Measurements from ENCODE around the gene SMAD6.

Gene SMAD6

GRCh38 chr15:66702035-66702786 is at the start of gene SMAD6:
SMAD6 (plus strand) TSS chr15:66702236; CDS start chr15:66703259, 1,023 bp downstream.
- DNase-seq (ENCODE audit: low read depth in 1 of 2, low spot score in 1 of 2): peak; percentile 50 to 63

- no peak for DNase-seq (ENCODE audit: low read depth in 1 of 2, low spot score in 1 of 2)
Measured at GRCh38 chr15:66652806-66653205, 49.2 kb upstream of the SMAD6 start.

DNA sequence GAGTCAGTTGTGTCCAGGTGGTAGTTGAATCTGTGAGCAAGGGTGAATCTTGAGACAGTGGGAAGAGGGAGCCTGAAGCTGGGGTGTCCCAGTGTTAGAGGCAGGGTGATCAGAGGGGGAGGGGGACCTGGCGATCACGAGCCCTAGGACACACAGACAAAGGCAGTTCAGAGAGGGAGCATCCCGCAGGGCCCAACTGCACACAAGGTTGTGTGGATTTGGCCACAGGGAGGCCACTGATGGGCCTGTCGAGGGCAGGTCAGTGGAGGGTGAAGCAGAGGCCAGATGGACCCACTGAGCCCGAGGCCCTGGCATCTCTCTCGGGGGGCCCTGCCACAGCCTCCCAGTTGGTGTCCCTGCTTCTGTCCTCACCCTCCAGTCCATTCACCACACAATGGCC is 48.6 kb upstream of the SMAD6 start:
- no peak for DNase-seq (ENCODE audit: low read depth in 1 of 2, low spot score in 1 of 2)

GRCh38 chr15:66653852-66654251 is 48.2 kb upstream of the SMAD6 start:
- DNase-seq (ENCODE audit: low read depth in 1 of 2, low spot score in 1 of 2): no peak

DNA sequence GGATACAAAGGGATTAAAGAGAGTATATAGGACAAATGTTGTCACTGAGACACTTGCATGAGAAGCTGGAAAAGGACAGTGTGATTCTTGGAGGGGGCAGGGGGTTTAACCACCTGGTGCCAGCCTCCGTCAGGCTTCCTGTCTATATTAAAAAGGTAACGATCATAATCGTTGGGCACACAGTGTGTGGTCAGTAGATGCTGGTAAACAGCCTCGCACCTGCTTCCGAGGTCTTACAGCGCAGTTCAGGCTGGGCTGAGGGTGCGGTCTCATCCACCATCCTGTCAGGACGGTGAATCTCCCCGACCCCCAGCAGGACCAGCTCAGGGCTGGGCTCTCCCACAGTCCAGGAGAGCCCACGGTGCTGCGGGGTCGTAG is 47.7 kb upstream of the SMAD6 start:
- DNase-seq (ENCODE audit: low read depth in 1 of 2, low spot score in 1 of 2): no peak

GRCh38 chr15:66654739-66655375 is 47.2 kb upstream of the SMAD6 start:
- DNase-seq (ENCODE audit: low read depth in 1 of 2, low spot score in 1 of 2): no peak

GRCh38 chr15:66655511-66655910 is 46.5 kb upstream of the SMAD6 start:
- no peak for DNase-seq (ENCODE audit: low read depth in 1 of 2, low spot score in 1 of 2)

DNA sequence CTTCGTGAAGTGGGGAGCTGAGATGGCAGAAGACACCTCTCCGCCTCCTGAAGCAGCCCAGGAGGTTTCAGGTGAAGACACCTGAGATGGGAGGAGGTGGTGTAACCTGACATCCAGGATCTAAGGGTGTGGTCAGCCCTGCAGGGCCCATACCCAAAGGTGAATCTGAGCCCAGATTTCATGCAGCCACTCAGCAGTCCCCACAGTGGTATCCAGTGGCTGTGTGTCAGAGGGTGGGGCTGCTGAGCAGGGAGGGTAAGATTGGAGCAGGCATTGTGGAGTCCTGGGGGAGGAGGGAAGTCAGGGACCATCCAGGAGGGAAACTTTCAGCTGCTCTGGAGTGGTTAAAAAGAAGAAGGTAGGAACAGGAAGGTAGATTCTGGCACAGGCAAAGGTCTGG is 46.0 kb upstream of the SMAD6 start:
- DNase-seq (ENCODE audit: low read depth in 1 of 2, low spot score in 1 of 2): no peak

GRCh38 chr15:66657185-66658020 is 44.6 kb upstream of the SMAD6 start:
- DNase-seq (ENCODE audit: low read depth in 1 of 2, low spot score in 1 of 2): no peak

DNA sequence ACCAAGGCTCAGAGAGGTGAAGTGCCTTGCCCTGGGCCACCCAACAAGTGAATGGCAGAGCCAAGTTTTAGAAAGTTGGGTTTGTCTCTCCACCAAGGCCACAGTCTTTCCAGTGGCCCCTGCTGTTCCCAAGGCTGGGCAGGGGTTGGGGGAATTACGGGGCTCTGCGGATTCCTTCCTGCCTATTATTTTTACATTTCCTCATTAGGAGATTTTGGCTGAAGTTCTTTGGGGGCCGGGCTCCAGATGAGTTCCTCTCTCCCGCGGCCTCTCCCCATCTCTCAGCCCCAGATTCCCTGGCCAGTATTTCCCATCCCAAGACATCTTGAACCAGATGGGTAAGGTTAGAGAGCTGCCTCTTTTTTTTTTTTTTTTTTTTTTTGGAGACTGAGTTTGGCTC is 44.0 kb upstream of the SMAD6 start:
- no peak for DNase-seq (ENCODE audit: low read depth in 1 of 2, low spot score in 1 of 2)

- no peak for DNase-seq (ENCODE audit: low read depth in 1 of 2, low spot score in 1 of 2)
Measured at GRCh38 chr15:66658855-66659254, 43.2 kb upstream of the SMAD6 start.

- DNase-seq (ENCODE audit: low read depth in 1 of 2, low spot score in 1 of 2): no peak
Measured at GRCh38 chr15:66659384-66659783, 42.7 kb upstream of the SMAD6 start.

DNA sequence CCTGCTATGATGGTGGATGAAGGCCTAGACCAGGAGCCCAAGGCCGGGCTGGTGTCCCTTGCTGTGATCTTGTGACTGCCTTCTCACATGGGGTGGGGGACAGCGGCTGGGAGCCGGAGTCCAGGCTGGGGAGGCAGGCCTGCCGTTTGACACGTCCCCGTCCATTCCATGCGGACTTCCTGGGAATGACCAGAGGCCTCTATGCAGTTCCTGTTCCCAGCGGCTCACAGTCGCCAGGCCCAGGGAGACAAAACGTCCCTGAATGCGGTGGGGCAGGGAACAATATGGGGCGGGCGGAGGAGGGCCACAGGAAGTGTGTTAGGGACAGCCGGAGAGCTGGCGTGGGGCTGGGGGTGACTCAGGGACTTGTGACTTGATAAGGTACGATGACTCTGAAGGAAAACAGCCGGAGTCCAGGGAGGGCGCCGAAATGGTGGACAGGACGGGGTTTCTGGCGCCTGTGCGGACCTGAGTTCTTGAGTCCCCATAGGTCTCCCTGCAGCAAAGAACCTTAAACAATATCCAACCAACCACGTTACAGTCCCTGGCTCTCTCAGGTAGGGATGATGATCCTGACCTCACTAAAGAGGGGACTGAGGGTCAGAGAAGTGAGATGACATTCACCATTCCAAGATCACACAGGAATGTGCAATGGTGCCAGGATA is 40.5 kb upstream of the SMAD6 start:
- no peak for DNase-seq (ENCODE audit: low read depth in 1 of 2, low spot score in 1 of 2)

DNA sequence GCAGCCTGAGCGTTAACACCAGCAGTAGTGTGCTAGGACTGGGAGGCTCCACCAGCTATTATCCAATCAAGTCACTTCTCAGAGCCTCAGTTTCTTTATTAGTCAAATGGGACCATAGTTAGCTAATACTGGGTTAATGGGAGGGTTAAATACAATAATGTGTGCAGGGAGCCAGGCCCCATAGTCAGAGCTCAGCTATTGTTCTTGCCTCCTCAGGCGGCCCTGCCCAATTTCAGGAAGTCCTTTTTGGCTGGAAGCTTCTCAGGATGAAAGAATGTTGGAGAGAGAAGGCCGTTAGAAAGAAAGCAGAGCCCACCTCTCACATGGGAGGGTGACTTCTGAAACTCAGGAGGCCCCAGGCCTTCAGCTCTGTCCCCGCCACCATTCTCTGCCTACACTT is 39.5 kb upstream of the SMAD6 start:
- no peak for DNase-seq (ENCODE audit: low read depth in 1 of 2, low spot score in 1 of 2)

DNA sequence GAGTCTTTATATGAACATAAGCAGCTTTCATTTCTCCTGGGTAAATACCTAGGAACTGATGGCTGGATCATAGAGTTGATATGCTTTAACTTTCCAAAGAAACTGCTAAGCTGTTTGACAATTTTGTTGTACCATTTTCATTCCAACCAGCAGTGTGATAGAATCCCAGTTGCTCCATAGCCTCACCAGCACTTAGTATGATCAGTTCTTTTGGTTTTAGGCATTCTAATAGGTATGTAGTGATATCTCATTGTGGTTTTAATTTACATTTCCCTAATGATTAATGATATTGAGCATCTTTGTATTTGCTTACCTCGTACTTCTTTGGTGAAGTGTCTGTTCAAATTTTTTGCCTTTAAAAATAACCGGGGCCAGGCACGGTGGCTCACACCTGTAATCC is 38.4 kb upstream of the SMAD6 start:
- no peak for DNase-seq (ENCODE audit: low read depth in 1 of 2, low spot score in 1 of 2)

DNA sequence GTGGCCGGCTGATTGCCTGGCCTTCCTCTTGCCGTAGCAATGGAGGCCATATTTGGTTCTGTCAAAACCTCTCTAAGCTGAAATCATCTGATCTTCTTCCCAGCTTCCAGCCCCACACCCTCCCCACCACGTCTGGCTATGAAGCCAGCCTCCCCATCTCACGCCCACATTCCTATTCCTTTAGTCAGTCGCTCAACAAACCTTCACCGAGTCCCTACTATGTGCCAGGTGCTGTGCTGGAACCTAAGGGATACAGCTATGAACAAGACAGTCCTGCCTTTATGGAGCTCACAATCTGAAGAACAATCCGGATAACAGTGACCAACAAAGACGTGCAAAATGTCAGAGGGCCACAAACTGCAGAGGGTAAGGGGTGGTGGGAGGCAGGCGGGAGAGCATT is 31.9 kb upstream of the SMAD6 start:
- no peak for DNase-seq (ENCODE audit: low read depth in 1 of 2, low spot score in 1 of 2)

DNA sequence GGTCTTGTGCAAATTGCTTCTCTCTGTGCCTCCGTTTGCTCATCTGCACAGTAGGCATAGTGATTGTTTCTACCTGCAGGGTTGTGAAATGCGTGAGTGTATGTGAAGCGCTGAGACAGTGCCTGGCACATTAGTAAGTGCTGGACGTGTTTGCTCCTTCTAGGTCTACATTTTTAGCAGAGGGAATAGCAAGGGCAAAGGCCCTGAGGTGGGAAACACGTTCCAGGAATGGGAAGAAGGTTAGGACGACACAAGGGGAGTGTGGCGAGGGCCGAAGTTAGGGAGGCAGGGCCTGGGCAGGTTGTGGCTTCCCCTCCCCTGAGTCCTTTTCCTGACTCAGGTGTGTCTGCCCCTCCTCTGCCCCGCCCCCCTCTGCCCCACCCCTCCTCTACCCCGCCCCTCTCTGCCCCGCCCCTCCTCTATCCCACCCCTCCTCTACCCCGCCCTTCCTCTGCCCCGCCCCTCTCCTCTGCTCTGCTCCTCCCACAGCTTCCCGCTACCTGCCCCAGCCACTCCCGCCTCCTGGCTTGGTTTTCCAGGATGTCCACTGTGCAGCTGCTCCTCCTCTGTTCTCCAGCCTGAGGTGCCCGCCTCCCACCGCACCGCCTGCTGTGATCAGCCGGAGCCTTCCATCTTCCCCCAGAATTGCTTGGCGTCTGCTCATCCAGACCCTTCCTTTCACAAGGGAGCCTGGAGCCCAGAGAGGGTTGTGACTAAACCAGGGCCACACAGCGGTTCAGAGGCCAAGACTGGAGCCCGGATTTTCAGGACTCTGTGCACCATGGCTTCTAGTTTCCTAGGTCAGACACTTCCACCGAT is 31.1 kb upstream of the SMAD6 start:
- no peak for DNase-seq (ENCODE audit: low read depth in 1 of 2, low spot score in 1 of 2)

DNA sequence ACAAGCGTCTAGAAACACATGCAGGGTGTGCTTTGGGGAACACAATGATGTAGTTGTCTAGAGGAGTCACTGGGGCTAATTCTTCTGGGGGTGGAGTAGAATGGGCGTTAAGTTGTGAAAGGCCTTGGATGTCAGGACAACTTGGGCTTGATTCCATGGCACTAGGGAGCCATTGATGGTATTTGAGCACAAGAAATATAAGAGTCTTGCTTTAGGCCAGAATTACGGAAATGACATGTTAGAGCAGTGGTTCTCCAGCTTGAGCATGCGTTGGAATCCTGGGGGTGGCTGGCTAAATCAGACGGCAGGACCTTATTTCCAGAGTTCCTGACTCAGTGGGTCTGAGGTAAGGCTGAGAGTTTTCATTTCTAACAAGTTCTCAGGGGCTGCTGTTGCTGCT is 29.2 kb upstream of the SMAD6 start:
- no peak for DNase-seq (ENCODE audit: low read depth in 1 of 2, low spot score in 1 of 2)

- peak in 1 of 2 donors; percentile 15 for DNase-seq (ENCODE audit: low read depth in 1 of 2, low spot score in 1 of 2)
Measured at GRCh38 chr15:66673410-66674322, 28.4 kb upstream of the SMAD6 start.

DNA sequence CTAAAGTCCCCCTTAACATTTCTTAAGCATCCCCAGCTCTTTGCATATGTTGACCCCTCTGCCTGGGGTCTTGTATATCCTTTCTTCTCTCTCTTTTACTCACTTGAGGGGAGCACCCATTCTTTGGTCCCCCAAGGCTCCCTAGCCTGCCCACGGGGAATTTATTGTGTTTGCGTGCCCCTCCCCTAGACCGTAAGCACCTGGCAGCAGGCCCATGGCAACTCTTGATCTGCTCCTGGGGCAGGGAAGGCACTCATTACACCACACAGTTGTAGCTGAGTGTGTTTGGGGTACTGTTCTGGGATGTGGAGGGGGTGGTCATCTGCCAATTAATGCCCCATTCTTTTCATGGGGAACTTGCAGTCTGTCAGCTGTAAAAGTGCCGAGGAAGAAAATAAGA is 27.3 kb upstream of the SMAD6 start:
- no peak for DNase-seq (ENCODE audit: low read depth in 1 of 2, low spot score in 1 of 2)

Data from activated CD4-positive, alpha-beta T cell treated with anti-CD3 and anti-CD28 coated beads, Interleukin-2, amount 50 U/mL, for 24 hours (primary cell).